DOHH2 (cell line): ENCODE results near the gene TCEAL9.

Experiments
- EZH2phosphoT487 ChIP-seq: fragments of 200-600 bp; sonication (generic); IDR thresholded peaks from 2 replicates; pipeline ENCODE4 v1.6.1; 2017; ENCODE audit warnings: borderline replicate concordance, mild to moderate bottlenecking, antibody characterized with exemption, low read length, moderate library complexity, mixed read lengths
- TF ChIP-seq, protein P1 (sequence below): fragments of 200-600 bp; sonication (generic); IDR thresholded peaks from one replicate; pipeline ENCODE4 v1.5.1; 2014; ENCODE audit warnings: antibody characterized with exemption, mild to moderate bottlenecking, low read depth, low read length; ENCODE audit not compliant: poor library complexity, severe bottlenecking

DNA sequence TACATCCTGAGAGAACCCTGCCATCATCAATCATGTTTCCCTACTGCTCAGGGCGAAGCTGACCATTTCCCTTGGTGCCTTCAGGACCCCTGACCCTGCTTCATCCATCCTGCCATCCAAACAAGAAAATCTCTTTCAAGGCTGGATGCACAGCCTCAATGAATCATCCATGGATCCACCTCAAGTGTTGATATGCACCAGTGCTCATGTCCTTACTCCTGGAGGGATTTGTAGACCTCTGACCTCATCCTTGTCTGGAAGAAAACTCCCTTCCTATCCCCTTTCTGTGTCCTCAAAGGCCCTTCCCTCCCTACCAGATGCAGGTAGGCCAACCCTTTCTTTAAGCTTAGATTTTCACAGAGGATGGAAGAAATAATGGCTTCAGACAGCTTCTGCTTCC is 44.6 kb downstream of the TCEAL9 start:
- TF ChIP-seq, protein P1, sequence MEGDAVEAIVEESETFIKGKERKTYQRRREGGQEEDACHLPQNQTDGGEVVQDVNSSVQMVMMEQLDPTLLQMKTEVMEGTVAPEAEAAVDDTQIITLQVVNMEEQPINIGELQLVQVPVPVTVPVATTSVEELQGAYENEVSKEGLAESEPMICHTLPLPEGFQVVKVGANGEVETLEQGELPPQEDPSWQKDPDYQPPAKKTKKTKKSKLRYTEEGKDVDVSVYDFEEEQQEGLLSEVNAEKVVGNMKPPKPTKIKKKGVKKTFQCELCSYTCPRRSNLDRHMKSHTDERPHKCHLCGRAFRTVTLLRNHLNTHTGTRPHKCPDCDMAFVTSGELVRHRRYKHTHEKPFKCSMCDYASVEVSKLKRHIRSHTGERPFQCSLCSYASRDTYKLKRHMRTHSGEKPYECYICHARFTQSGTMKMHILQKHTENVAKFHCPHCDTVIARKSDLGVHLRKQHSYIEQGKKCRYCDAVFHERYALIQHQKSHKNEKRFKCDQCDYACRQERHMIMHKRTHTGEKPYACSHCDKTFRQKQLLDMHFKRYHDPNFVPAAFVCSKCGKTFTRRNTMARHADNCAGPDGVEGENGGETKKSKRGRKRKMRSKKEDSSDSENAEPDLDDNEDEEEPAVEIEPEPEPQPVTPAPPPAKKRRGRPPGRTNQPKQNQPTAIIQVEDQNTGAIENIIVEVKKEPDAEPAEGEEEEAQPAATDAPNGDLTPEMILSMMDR, result no peak
- no peak for TF ChIP-seq EZH2phosphoT487
